ENCODE results near the gene PHC2.

PHC2 gene

DNA sequence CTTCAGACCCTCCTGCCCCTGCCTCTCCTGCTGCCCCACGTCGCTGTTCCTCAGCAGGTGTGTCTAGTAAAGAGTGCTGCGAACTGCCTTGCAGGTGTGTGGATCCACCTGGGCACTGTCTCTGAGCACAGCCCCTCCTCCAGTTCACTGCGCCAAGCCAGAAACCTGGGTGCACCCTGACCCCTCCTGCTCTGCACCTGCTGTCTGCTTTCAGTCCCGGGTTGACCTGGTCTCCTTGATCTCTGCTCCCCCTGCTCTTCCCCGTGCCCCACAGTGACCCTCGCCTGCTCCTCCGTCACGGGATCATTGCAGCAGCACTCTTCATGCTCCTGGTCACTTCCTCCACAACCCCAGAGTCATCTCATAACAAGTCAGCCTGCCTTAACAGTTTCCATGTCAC is 116.5 kb downstream of the PHC2 start:
- H3K36me3 ChIP-seq (ENCODE audit: control insufficient read depth in 1 of 2, insufficient read depth in 2 of 2, low read length in 2 of 2) = no peaks in the 10 kb centered on the region
- no peak overlapping the region for H3K4me2 ChIP-seq (ENCODE audit: low read length)
- no peak overlapping the region for H3K23ac ChIP-seq (ENCODE audit: low read length)
- H3K9ac ChIP-seq (ENCODE audit: low read length) = no peak overlapping the region
- H4K12ac ChIP-seq (ENCODE audit: low read depth, low read length) = no peak overlapping the region
- H3K79me1 ChIP-seq (ENCODE audit: low read length) = no peaks in the 10 kb centered on the region
- H3K79me2 ChIP-seq (ENCODE audit: control insufficient read depth, insufficient read depth, low read length, poor library complexity) = no peaks in the 10 kb centered on the region
- WGBS (ENCODE audit: extremely low coverage, insufficient coverage, insufficient read length) = no CpG with 5 or more reads among the region's 9 CpGs
- H3K9me3 ChIP-seq (ENCODE audit: insufficient read depth, low read depth, low read length) = no peaks in the 10 kb centered on the region
- DNase-seq = no peak
- H3K4me1 ChIP-seq (ENCODE audit: control insufficient read depth in 1 of 2, insufficient read depth in 2 of 2, low read length in 2 of 2) = no peaks in the 10 kb centered on the region
- H3K4me3 ChIP-seq (ENCODE audit: low read depth, low read length) = no peak overlapping the region
- no peak overlapping the region for H2BK12ac ChIP-seq (ENCODE audit: low read length)
- H2AK5ac ChIP-seq (ENCODE audit: low read length) = no peak overlapping the region
- H3K27me3 ChIP-seq (ENCODE audit: insufficient read depth, low read length) = no peaks in the 10 kb centered on the region
- no peak overlapping the region for H2BK120ac ChIP-seq (ENCODE audit: insufficient read depth, low read length, poor library complexity)
- no peak overlapping the region for H4K8ac ChIP-seq (ENCODE audit: low read depth, low read length)
- H3K27ac ChIP-seq (ENCODE audit: low read depth, low read length) = no peak overlapping the region
- no peak overlapping the region for H3K14ac ChIP-seq (ENCODE audit: low read length)
- H3K4ac ChIP-seq (ENCODE audit: low read depth, low read length) = no peak overlapping the region
- no peak overlapping the region for H3K18ac ChIP-seq (ENCODE audit: low read length)
- no peak overlapping the region for H4K91ac ChIP-seq (ENCODE audit: low read depth, low read length)
- H2BK5ac ChIP-seq (ENCODE audit: low read depth, low read length, poor library complexity) = no peak overlapping the region
- H2AFZ ChIP-seq (ENCODE audit: insufficient read depth, low read length, poor library complexity) = no peak overlapping the region

DNA sequence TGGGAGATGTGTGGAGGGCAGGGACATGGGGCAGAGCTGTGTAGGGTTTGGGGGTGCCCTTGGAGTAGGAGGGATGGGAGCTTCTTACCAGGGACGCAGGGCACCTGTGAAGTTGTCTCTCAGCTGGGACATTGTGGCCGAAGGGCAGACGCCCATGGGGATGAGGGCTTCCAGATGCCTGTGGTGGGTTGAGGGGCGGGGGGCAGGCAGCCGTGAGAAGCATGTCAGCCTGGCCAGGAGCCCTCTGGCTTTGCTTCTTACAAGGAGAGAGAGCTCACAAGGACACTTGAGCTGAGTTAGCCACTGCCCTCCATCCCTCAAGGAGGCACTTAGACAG is 118.5 kb downstream of the PHC2 start:
- Histone ChIP-seq H3K14ac (ENCODE audit: low read length) (no peak overlapping the region), H3K4me1 (ENCODE audit: control insufficient read depth in 1 of 2, insufficient read depth in 2 of 2, low read length in 2 of 2) (no peaks in the 10 kb centered on the region), H3K9me3 (ENCODE audit: insufficient read depth, low read depth, low read length) (no peaks in the 10 kb centered on the region), H3K79me2 (ENCODE audit: control insufficient read depth, insufficient read depth, low read length, poor library complexity) (no peaks in the 10 kb centered on the region), H2BK12ac (ENCODE audit: low read length) (no peak overlapping the region), H3K27ac (ENCODE audit: low read depth, low read length) (no peak overlapping the region), H3K23ac (ENCODE audit: low read length) (no peak overlapping the region), H3K79me1 (ENCODE audit: low read length) (no peaks in the 10 kb centered on the region), H2BK5ac (ENCODE audit: low read depth, low read length, poor library complexity) (no peak overlapping the region), H4K91ac (ENCODE audit: low read depth, low read length) (no peak overlapping the region), H3K18ac (ENCODE audit: low read length) (no peak overlapping the region), H4K12ac (ENCODE audit: low read depth, low read length) (no peak overlapping the region), H2BK120ac (ENCODE audit: insufficient read depth, low read length, poor library complexity) (no peak overlapping the region), H3K4me2 (ENCODE audit: low read length) (no peak overlapping the region), H3K9ac (ENCODE audit: low read length) (no peak overlapping the region), H4K8ac (ENCODE audit: low read depth, low read length) (no peak overlapping the region), H3K4me3 (ENCODE audit: low read depth, low read length) (no peak overlapping the region), H2AK5ac (ENCODE audit: low read length) (no peak overlapping the region), H3K4ac (ENCODE audit: low read depth, low read length) (no peak overlapping the region), H2AFZ (ENCODE audit: insufficient read depth, low read length, poor library complexity) (no peak overlapping the region), H3K36me3 (ENCODE audit: control insufficient read depth in 1 of 2, insufficient read depth in 2 of 2, low read length in 2 of 2) (no peaks in the 10 kb centered on the region), H3K27me3 (ENCODE audit: insufficient read depth, low read length) (no peaks in the 10 kb centered on the region)
- no CpG with 5 or more reads among the region's 5 CpGs for WGBS (ENCODE audit: extremely low coverage, insufficient coverage, insufficient read length)
- DNase-seq = no peak

DNA sequence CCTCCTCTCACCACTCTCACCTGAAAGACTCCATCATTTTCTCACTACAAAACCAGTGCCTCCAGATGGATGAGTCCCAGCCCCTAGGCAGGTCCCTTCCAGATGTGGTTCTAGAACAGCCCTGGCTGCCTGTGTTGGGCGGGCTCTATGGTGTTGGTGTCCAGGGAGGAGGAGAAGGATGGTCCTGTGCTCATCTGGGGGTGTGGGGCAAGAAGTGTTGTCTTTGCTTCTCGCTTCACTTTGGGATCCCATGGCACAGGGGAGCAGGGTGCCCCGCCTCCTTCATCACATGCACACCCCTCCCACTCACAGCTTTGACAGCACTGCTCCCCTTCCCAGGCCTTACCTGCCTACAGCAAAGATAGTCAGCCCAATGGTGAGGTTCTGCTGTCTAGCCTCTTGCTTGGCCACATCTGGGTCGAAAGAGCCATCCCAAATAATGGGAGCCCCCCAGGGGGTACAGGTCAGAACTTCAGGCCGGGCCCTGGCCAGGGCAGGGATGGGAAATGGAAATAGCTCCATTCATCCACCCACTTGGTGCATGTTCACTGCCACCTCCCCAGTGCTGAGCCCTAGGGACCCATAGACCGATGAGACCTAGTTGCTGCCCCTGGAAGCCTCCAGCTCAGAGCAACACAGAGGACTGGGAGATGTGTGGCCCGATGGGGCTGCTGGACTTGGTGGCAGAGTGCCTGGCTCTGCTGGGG is 119.0 kb downstream of the PHC2 start:
- H3K23ac ChIP-seq (ENCODE audit: low read length) = no peak overlapping the region
- no peak overlapping the region for H3K27ac ChIP-seq (ENCODE audit: low read depth, low read length)
- H3K4me2 ChIP-seq (ENCODE audit: low read length) = no peak overlapping the region
- no CpG with 5 or more reads among the region's 7 CpGs for WGBS (ENCODE audit: extremely low coverage, insufficient coverage, insufficient read length)
- H3K4me3 ChIP-seq (ENCODE audit: low read depth, low read length) = no peak overlapping the region
- no peak overlapping the region for H4K91ac ChIP-seq (ENCODE audit: low read depth, low read length)
- H3K27me3 ChIP-seq (ENCODE audit: insufficient read depth, low read length) = peaks cover 4% of the 10 kb centered on the region
- no peak overlapping the region for H3K4ac ChIP-seq (ENCODE audit: low read depth, low read length)
- no peak overlapping the region for H2AFZ ChIP-seq (ENCODE audit: insufficient read depth, low read length, poor library complexity)
- no peak overlapping the region for H2BK120ac ChIP-seq (ENCODE audit: insufficient read depth, low read length, poor library complexity)
- H3K79me2 ChIP-seq (ENCODE audit: control insufficient read depth, insufficient read depth, low read length, poor library complexity) = no peaks in the 10 kb centered on the region
- H3K36me3 ChIP-seq (ENCODE audit: control insufficient read depth in 1 of 2, insufficient read depth in 2 of 2, low read length in 2 of 2) = no peaks in the 10 kb centered on the region
- DNase-seq = no peak
- H3K4me1 ChIP-seq (ENCODE audit: control insufficient read depth in 1 of 2, insufficient read depth in 2 of 2, low read length in 2 of 2) = peaks cover 4% of the 10 kb centered on the region in 2 experiments
- H2BK12ac ChIP-seq (ENCODE audit: low read length) = no peak overlapping the region
- H3K9me3 ChIP-seq (ENCODE audit: insufficient read depth, low read depth, low read length) = peaks cover 4% of the 10 kb centered on the region
- no peak overlapping the region for H4K12ac ChIP-seq (ENCODE audit: low read depth, low read length)
- no peak overlapping the region for H4K8ac ChIP-seq (ENCODE audit: low read depth, low read length)
- H2AK5ac ChIP-seq (ENCODE audit: low read length) = no peak overlapping the region
- H3K9ac ChIP-seq (ENCODE audit: low read length) = no peak overlapping the region
- no peaks in the 10 kb centered on the region for H3K79me1 ChIP-seq (ENCODE audit: low read length)
- H2BK5ac ChIP-seq (ENCODE audit: low read depth, low read length, poor library complexity) = no peak overlapping the region
- no peak overlapping the region for H3K18ac ChIP-seq (ENCODE audit: low read length)
- no peak overlapping the region for H3K14ac ChIP-seq (ENCODE audit: low read length)

DNA sequence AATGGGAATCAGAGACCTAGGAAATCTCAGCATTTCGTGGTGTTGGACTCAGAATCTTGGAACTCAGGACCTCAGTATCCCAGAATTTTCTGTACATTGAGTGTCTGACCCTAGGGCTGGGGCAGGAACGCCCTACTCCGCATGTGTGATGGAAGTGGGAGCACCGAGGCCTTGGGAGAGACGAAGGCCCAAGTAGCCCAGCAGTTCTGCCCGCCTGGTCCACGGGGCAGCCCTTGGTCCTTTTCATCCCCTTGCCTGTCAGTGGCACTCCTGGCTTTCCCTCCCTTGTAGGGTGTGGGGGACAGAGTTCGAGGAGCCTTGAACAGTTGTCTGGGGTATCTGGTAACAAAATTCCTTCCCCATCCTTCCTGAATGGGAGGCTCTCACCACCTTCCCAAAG is 120.2 kb downstream of the PHC2 start:
- DNase-seq = no peak
- H3K4me1 ChIP-seq (ENCODE audit: control insufficient read depth in 1 of 2, insufficient read depth in 2 of 2, low read length in 2 of 2) = peaks cover 6 to 12% of the 10 kb centered on the region in 2 experiments
- no peak overlapping the region for H3K14ac ChIP-seq (ENCODE audit: low read length)
- peaks cover 2% of the 10 kb centered on the region for H3K79me1 ChIP-seq (ENCODE audit: low read length)
- no peak overlapping the region for H4K12ac ChIP-seq (ENCODE audit: low read depth, low read length)
- no CpG with 5 or more reads among the region's 8 CpGs for WGBS (ENCODE audit: extremely low coverage, insufficient coverage, insufficient read length)
- no peak overlapping the region for H3K4me2 ChIP-seq (ENCODE audit: low read length)
- no peak overlapping the region for H2BK12ac ChIP-seq (ENCODE audit: low read length)
- H2BK120ac ChIP-seq (ENCODE audit: insufficient read depth, low read length, poor library complexity) = no peak overlapping the region
- no peak overlapping the region for H3K27ac ChIP-seq (ENCODE audit: low read depth, low read length)
- H3K9me3 ChIP-seq (ENCODE audit: insufficient read depth, low read depth, low read length) = peaks cover 4% of the 10 kb centered on the region
- H3K4me3 ChIP-seq (ENCODE audit: low read depth, low read length) = no peak overlapping the region
- H4K91ac ChIP-seq (ENCODE audit: low read depth, low read length) = no peak overlapping the region
- H2AFZ ChIP-seq (ENCODE audit: insufficient read depth, low read length, poor library complexity) = no peak overlapping the region
- H3K23ac ChIP-seq (ENCODE audit: low read length) = no peak overlapping the region
- no peaks in the 10 kb centered on the region for H3K36me3 ChIP-seq (ENCODE audit: control insufficient read depth in 1 of 2, insufficient read depth in 2 of 2, low read length in 2 of 2)
- peaks cover 7% of the 10 kb centered on the region for H3K27me3 ChIP-seq (ENCODE audit: insufficient read depth, low read length)
- no peak overlapping the region for H2BK5ac ChIP-seq (ENCODE audit: low read depth, low read length, poor library complexity)
- no peak overlapping the region for H3K4ac ChIP-seq (ENCODE audit: low read depth, low read length)
- no peak overlapping the region for H2AK5ac ChIP-seq (ENCODE audit: low read length)
- H4K8ac ChIP-seq (ENCODE audit: low read depth, low read length) = no peak overlapping the region
- no peak overlapping the region for H3K9ac ChIP-seq (ENCODE audit: low read length)
- H3K79me2 ChIP-seq (ENCODE audit: control insufficient read depth, insufficient read depth, low read length, poor library complexity) = no peaks in the 10 kb centered on the region
- no peak overlapping the region for H3K18ac ChIP-seq (ENCODE audit: low read length)

Data from trophoblast cell (in vitro differentiated cells and primary cell).